ENCODE measurements around the gene C3orf52. TPM values are rescaled to one million over a fixed set of nuclear protein-coding genes. Genes with fewer than 3 reads are reported as not detected.

C3orf52 gene
- total and polyA plus RNA-seq, 9 donors: 4.4 to 8.1 (median 5.7) TPM

DNA sequence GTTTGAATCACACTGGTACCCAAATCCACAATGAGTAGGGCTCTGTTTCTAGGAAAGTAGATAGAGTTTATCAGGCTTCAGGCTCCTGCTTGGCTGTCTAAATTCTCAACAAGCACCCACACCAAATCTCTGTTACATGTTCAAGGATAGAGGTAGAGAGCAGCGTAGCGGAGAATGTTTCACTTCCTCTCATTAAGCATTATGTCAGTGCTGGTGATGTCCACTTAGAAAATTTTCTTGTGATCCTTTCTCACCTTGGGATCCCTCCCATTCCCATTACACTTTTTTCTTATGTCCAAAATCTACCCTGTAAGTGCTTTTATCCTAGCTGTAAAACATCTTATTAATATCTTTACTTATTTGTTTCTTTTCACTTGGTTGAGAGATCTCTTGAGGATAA lies 81.6 kb downstream of the C3orf52 start:
- no peak overlapping the region for H3K4me3 ChIP-seq (ENCODE audit: low read length)
- H3K9me3 ChIP-seq (replicated peaks; ENCODE audit: control insufficient read depth, low read depth, low read length): no peaks in the 10 kb centered on the region
- no peaks in the 10 kb centered on the region for H3K4me1 ChIP-seq (ENCODE audit: control insufficient read depth, insufficient read depth, low read length)
- no peak for DNase-seq
- H3K36me3 ChIP-seq (ENCODE audit: control insufficient read depth, insufficient read depth, low read length): no peaks in the 10 kb centered on the region
- WGBS (ENCODE audit: insufficient coverage): no CpG with 5 or more reads among the region's 2 CpGs
- H3K27me3 ChIP-seq (ENCODE audit: control insufficient read depth, insufficient read depth, low read length): no peaks in the 10 kb centered on the region
- H3K27ac ChIP-seq (ENCODE audit: low read length): no peak overlapping the region

Other genes starting within 250 kb of the C3orf52 start
- gene PHLDB2, start 227.1 kb upstream of the C3orf52 start, total RNA-seq: 63.8 TPM
- 10 to 100 TPM; 52.4 to 83.6 (median 63.4) TPM for gene PHLDB2, start 227.1 kb upstream of the C3orf52 start, polyA plus RNA-seq (ENCODE audit: insufficient read depth in 1 of 8, insufficient read length in 8 of 8, low replicate concordance in 1 of 8)
- 27.0 TPM for gene ABHD10, start 107.4 kb upstream of the C3orf52 start, total RNA-seq
- 10 to 100 TPM; 21.0 to 25.9 (median 22.8) TPM for gene ABHD10, start 107.4 kb upstream of the C3orf52 start, polyA plus RNA-seq (ENCODE audit: insufficient read depth in 1 of 8, insufficient read length in 8 of 8, low replicate concordance in 1 of 8)
- gene TAGLN3, start 87.5 kb upstream of the C3orf52 start, total RNA-seq: 3.5 TPM
- gene TAGLN3, start 87.5 kb upstream of the C3orf52 start, polyA plus RNA-seq (ENCODE audit: insufficient read depth in 1 of 8, insufficient read length in 8 of 8, low replicate concordance in 1 of 8): 1 to 10 TPM; 3.1 to 6.4 (median 3.6) TPM
- not detected for gene TMPRSS7, start 51.7 kb upstream of the C3orf52 start, total RNA-seq
- gene TMPRSS7, start 51.7 kb upstream of the C3orf52 start, polyA plus RNA-seq (ENCODE audit: insufficient read depth in 1 of 8, insufficient read length in 8 of 8, low replicate concordance in 1 of 8): under 1 TPM in 1 of 8 donors, not detected in 7; 0.09 TPM
- 0.31 TPM for gene GCSAM, start 46.9 kb downstream of the C3orf52 start, total RNA-seq
- 1 to 10 TPM in 4 of 8 donors, under 1 TPM in 4; 0.61 to 1.8 (median 0.93) TPM for gene GCSAM, start 46.9 kb downstream of the C3orf52 start, polyA plus RNA-seq (ENCODE audit: insufficient read depth in 1 of 8, insufficient read length in 8 of 8, low replicate concordance in 1 of 8)
- 1.2 TPM for gene SLC9C1, start 207.8 kb downstream of the C3orf52 start, total RNA-seq
- gene SLC9C1, start 207.8 kb downstream of the C3orf52 start, polyA plus RNA-seq (ENCODE audit: insufficient read depth in 1 of 8, insufficient read length in 8 of 8, low replicate concordance in 1 of 8): under 1 TPM; 0.06 to 0.54 (median 0.28) TPM
- gene CD200, start 246.8 kb downstream of the C3orf52 start, total RNA-seq: 7.5 TPM
- gene CD200, start 246.8 kb downstream of the C3orf52 start, polyA plus RNA-seq (ENCODE audit: insufficient read depth in 1 of 8, insufficient read length in 8 of 8, low replicate concordance in 1 of 8): 10 to 100 TPM in 7 of 8 donors, 1 to 10 TPM in 1; 9.5 to 19.5 (median 13.8) TPM